GM23338 (cell line): ENCODE measurements around the gene CNGB1. TPM values are rescaled to one million over a fixed set of nuclear protein-coding genes. Genes with fewer than 3 reads are reported as not detected.
"Not testable (repeated sequence)": the region's sequence is repeated elsewhere in the genome, so short reads cannot be mapped to it uniquely, and the experiment has no call there.

Source experiments
- ATAC-seq: fragments of 200-7000 bp; cut with Tn5 transposase; 3 replicates; pipeline ENCODE4 v1.9.1; 2020
- DNase-seq: peaks from one replicate; pipeline ENCODE4 v3.0.0-alpha.2; 2015; ENCODE audit warnings: low spot score
- H2AFZ ChIP-seq: fragments of 200-600 bp; sonication (generic); 2 replicates; pipeline ENCODE4 v1.8.0; 2016; ENCODE audit warnings: antibody characterized with exemption, mild to moderate bottlenecking, moderate library complexity
- H3F3A ChIP-seq: fragments of 200-600 bp; sonication (generic); replicated peaks from 2 replicates; pipeline ENCODE4 v1.8.0; 2017; ENCODE audit warnings: antibody characterized with exemption, mixed run types, low read depth
- H3K27ac ChIP-seq: fragments of 200-600 bp; sonication (generic); 2 replicates; pipeline ENCODE4 v1.6.1; 2016; ENCODE audit warnings: low read depth
- H3K27me3 ChIP-seq: fragments of 200-600 bp; sonication (generic); 2 replicates; pipeline ENCODE4 v1.8.0; 2016; ENCODE audit warnings: mild to moderate bottlenecking, mixed run types, moderate library complexity; ENCODE audit not compliant: insufficient read depth
- H3K36me3 ChIP-seq: fragments of 200-600 bp; sonication (generic); 2 replicates; pipeline ENCODE4 v1.8.0; 2016; ENCODE audit warnings: mild to moderate bottlenecking; ENCODE audit not compliant: insufficient read depth
- H3K4me1 ChIP-seq: fragments of 200-600 bp; sonication (generic); 2 replicates; pipeline ENCODE4 v1.8.0; 2016; ENCODE audit warnings: mild to moderate bottlenecking, moderate library complexity; ENCODE audit not compliant: insufficient read depth
- H3K4me2 ChIP-seq: fragments of 200-600 bp; sonication (generic); 2 replicates; pipeline ENCODE4 v1.7.1; 2017; ENCODE audit warnings: mixed run types
- H3K4me3 ChIP-seq: fragments of 200-600 bp; sonication (generic); 2 replicates; pipeline ENCODE4 v1.6.1; 2016; ENCODE audit warnings: mixed run types
- H3K79me2 ChIP-seq: fragments of 200-600 bp; sonication (generic); replicated peaks from 2 replicates; pipeline ENCODE4 v1.8.0; 2017; ENCODE audit warnings: mild to moderate bottlenecking; ENCODE audit not compliant: insufficient read depth
- H3K9me2 ChIP-seq: fragments of 200-600 bp; sonication (generic); 2 replicates; pipeline ENCODE4 v1.8.0; 2017; ENCODE audit not compliant: insufficient read depth
- H4K20me1 ChIP-seq: fragments of 200-600 bp; sonication (generic); replicated peaks from 2 replicates; pipeline ENCODE4 v1.8.0; 2017; ENCODE audit warnings: mild to moderate bottlenecking; ENCODE audit not compliant: insufficient read depth
- H3K27ac Mint-ChIP-seq: 2 replicates; pipeline ENCODE4 v1.8.0; 2020; ENCODE audit warnings: inconsistent platforms, mild to moderate bottlenecking, moderate library complexity, mixed read lengths
- H3K27me3 Mint-ChIP-seq: 3 replicates; pipeline ENCODE4 v1.8.0; 2022; ENCODE audit warnings: low read depth, mild to moderate bottlenecking, moderate library complexity, mixed read lengths, inconsistent platforms; ENCODE audit not compliant: insufficient read depth, poor library complexity
- H3K36me3 Mint-ChIP-seq: 3 replicates; pipeline ENCODE4 v1.8.0; 2021; ENCODE audit warnings: low read depth, mild to moderate bottlenecking, inconsistent platforms, moderate library complexity, mixed read lengths
- H3K4me1 Mint-ChIP-seq: 3 replicates; pipeline ENCODE4 v1.8.0; 2020; ENCODE audit warnings: mild to moderate bottlenecking, inconsistent platforms, mixed read lengths
- H3K4me3 Mint-ChIP-seq: 3 replicates; pipeline ENCODE4 v1.8.0; 2021; ENCODE audit warnings: moderate library complexity, mild to moderate bottlenecking, inconsistent platforms, mixed read lengths
- H3K9me3 Mint-ChIP-seq: 3 replicates; pipeline ENCODE4 v1.8.0; 2020; ENCODE audit warnings: moderate library complexity, mild to moderate bottlenecking, inconsistent platforms, mixed read lengths
- CTCF ChIP-seq, 2 experiments: fragments of 200-600 bp in 1 of 2; sonication (generic) in 1 of 2; conservative IDR thresholded peaks; 2 replicates each; pipeline versions ENCODE4 v1.5.1 to v1.6.1; 2016 to 2017; ENCODE audit warnings: antibody characterized with exemption in 2 of 2, low read depth in 2 of 2, mild to moderate bottlenecking in 2 of 2, moderate library complexity in 1 of 2
- ETS1 ChIP-seq: IDR thresholded peaks from 2 replicates; pipeline ENCODE4 v1.6.1; 2016; ENCODE audit warnings: antibody characterized with exemption
- JUNB ChIP-seq: IDR thresholded peaks from one replicate; pipeline ENCODE4 v1.6.1; 2016; ENCODE audit warnings: antibody characterized with exemption; ENCODE audit not compliant: unreplicated experiment
- NANOG ChIP-seq: IDR thresholded peaks from 2 replicates; pipeline ENCODE4 v1.6.1; 2016; ENCODE audit warnings: antibody characterized with exemption, borderline replicate concordance
- POLR2AphosphoS5 ChIP-seq: IDR thresholded peaks from 2 replicates; pipeline ENCODE4 v1.6.1; 2016; ENCODE audit warnings: antibody characterized with exemption, low read depth
- REST ChIP-seq: IDR thresholded peaks from one replicate; pipeline ENCODE4 v1.6.1; 2018; ENCODE audit warnings: antibody characterized with exemption; ENCODE audit not compliant: unreplicated experiment
- STAT1 ChIP-seq: IDR thresholded peaks from one replicate; pipeline ENCODE4 v1.6.1; 2016; ENCODE audit warnings: antibody characterized with exemption; ENCODE audit not compliant: unreplicated experiment
- ZNF114 ChIP-seq: fragments of 250-450 bp; sonication (Bioruptor Pico); IDR thresholded peaks from 2 replicates; pipeline ENCODE4 v1.5.0; 2020; ENCODE audit warnings: mild to moderate bottlenecking, moderate library complexity
- ZNF331 ChIP-seq: fragments of 250-450 bp; sonication (Bioruptor Pico); IDR thresholded peaks from 2 replicates; pipeline ENCODE4 v1.5.0; 2020; ENCODE audit warnings: low read depth, mild to moderate bottlenecking, moderate library complexity
- ZNF462 ChIP-seq: fragments of 250-450 bp; sonication (Bioruptor Pico); IDR thresholded peaks from 2 replicates; pipeline ENCODE4 v1.5.0; 2020; ENCODE audit warnings: mild to moderate bottlenecking, moderate library complexity
- polyA plus RNA-seq: library from polyadenylated mRNA; unstranded; fragments of >200 nt; fragmentation: Nextera tagmentation; extraction: Ambion mirVana; gene quantifications from 2 replicates; pipeline ENCODE4 v1.2.1, GENCODE V29; 2016
- total RNA-seq: library from RNA; depleted of rRNA; stranded (reverse); fragments of >200 nt; shearing (Covaris generic); gene quantifications from 2 replicates; pipeline ENCODE4 v1.2.3, GENCODE V29; 2014

The CNGB1 gene
- total and polyA plus RNA-seq, 2 experiments from 2014 or later = not detected

- not testable (repeated sequence) for DNase-seq, ATAC-seq, H3K27me3 ChIP-seq, H3K9me2 ChIP-seq, H3K27me3 Mint-ChIP-seq, H4K20me1 ChIP-seq, H3K27ac Mint-ChIP-seq, H2AFZ ChIP-seq, H3K4me3 ChIP-seq, H3K9me3 Mint-ChIP-seq, H3K27ac ChIP-seq, H3K4me2 ChIP-seq, H3K4me1 ChIP-seq, H3K4me1 Mint-ChIP-seq, H3F3A ChIP-seq, H3K4me3 Mint-ChIP-seq
- peaks cover 59% of the 10 kb centered on the region for H3K36me3 Mint-ChIP-seq
- Histone ChIP-seq H3K79me2 (peaks cover 32% of the 10 kb centered on the region), H3K36me3 (peaks cover 13% of the 10 kb centered on the region)
These were observed 33.8 kb upstream of the CNGB1 start for GRCh38 chr16:58004736-58005135.

- H3K4me1 ChIP-seq = peaks cover 8% of the 10 kb centered on the region
- H3K9me2 ChIP-seq = no peaks in the 10 kb centered on the region
- H3K9me3 Mint-ChIP-seq = peaks cover 7% of the 10 kb centered on the region; the same call in 1 of the 3 replicates
- H3K4me1 Mint-ChIP-seq = peaks cover 22% of the 10 kb centered on the region
- no peak overlapping the region for H3K4me3 ChIP-seq
- peaks cover 13% of the 10 kb centered on the region for H3K36me3 ChIP-seq
- H3K36me3 Mint-ChIP-seq = peaks cover 52% of the 10 kb centered on the region
- no peak overlapping the region for H2AFZ ChIP-seq
- peaks cover 7% of the 10 kb centered on the region for H3F3A ChIP-seq
- no peak overlapping the region for H3K27ac Mint-ChIP-seq
- H3K4me2 ChIP-seq = no peak overlapping the region
- H4K20me1 ChIP-seq = peaks cover 3% of the 10 kb centered on the region; the same call in 1 of the 2 replicates
- peaks cover 24% of the 10 kb centered on the region for H3K79me2 ChIP-seq
- no peak for DNase-seq
- no peak for ATAC-seq
- no peak overlapping the region for H3K4me3 Mint-ChIP-seq
- no peaks in the 10 kb centered on the region for H3K27me3 ChIP-seq
- H3K27ac ChIP-seq = no peak overlapping the region
- peaks cover 12% of the 10 kb centered on the region for H3K27me3 Mint-ChIP-seq
- TF ChIP-seq CTCF (conservative IDR thresholded peaks at IDR 0.05; ENCODE audit: low read depth in 2 of 2) = no peak
- TF ChIP-seq REST = no peak
- no peak for TF ChIP-seq ZNF114
- no peak for TF ChIP-seq ZNF462 (CRISPR knock-in tag)
- TF ChIP-seq STAT1 = no peak
- no peak for TF ChIP-seq ZNF331 (CRISPR knock-in tag)
- no peak for TF ChIP-seq JUNB
- TF ChIP-seq POLR2AphosphoS5 = no peak
- TF ChIP-seq ETS1 = no peak
- TF ChIP-seq NANOG = no peak
These were observed 32.0 kb upstream of the CNGB1 start for GRCh38 chr16:58002936-58003335.
